Stomach (tissue), 9 donors: ENCODE measurements around the gene PPP1R3G. TPM values are rescaled to one million over a fixed set of nuclear protein-coding genes. Genes with fewer than 3 reads are reported as not detected.

ENCODE experiments used
- DNase-seq, 2 donors: peaks; one replicate each; pipeline versions ENCODE4 v3.0.0 to v3.0.0-alpha.2; 2013 to 2019
- H3K27ac ChIP-seq, 5 donors: fragments of 200-600 bp in 4 of 5; sonication (generic) in 4 of 5; one replicate each; pipeline ENCODE4 v1.5.1; 2013 to 2019; ENCODE audit warnings: mild to moderate bottlenecking in 1 of 5, moderate library complexity in 1 of 5
- H3K27me3 ChIP-seq, 3 donors: fragments of 200-600 bp; sonication (generic); one replicate each; pipeline ENCODE4 v1.5.1; 2017 to 2019; ENCODE audit warnings: mixed run types in 1 of 3
- H3K36me3 ChIP-seq, 4 donors: fragments of 200-600 bp; sonication (generic); 1 replicate in 3 of 4; 2 replicates in 1 of 4; pipeline ENCODE4 v1.5.1; 2016 to 2019
- H3K4me1 ChIP-seq, 4 donors: fragments of 200-600 bp; sonication (generic); one replicate each; pipeline ENCODE4 v1.5.1; 2016 to 2019
- H3K4me3 ChIP-seq, 4 donors: fragments of 200-600 bp; sonication (generic) in 3 of 4; one replicate each; pipeline ENCODE4 v1.5.1; 2016 to 2019; ENCODE audit warnings: mild to moderate bottlenecking in 1 of 4
- H3K9me3 ChIP-seq, 4 donors: fragments of 200-600 bp; sonication (generic); one replicate each; pipeline ENCODE4 v1.5.1; 2016 to 2019
- CTCF ChIP-seq, 7 experiments: fragments of 450-650 bp in 4 of 7; fragments of 200-600 bp in 3 of 7; sonication (generic) in 3 of 7; IDR thresholded peaks; one replicate each; pipeline ENCODE4 v1.5.1; 2016 to 2019; ENCODE audit warnings: antibody characterized with exemption in 7 of 7, control low read depth in 2 of 7, mild to moderate bottlenecking in 1 of 7
- EP300 ChIP-seq: sonication (generic); formaldehyde crosslinking; IDR thresholded peaks from one replicate; pipeline ENCODE4 v1.6.1; 2017; ENCODE audit warnings: antibody characterized with exemption
- POLR2A ChIP-seq, 4 donors: fragments of 450-650 bp; IDR thresholded peaks; one replicate each; pipeline ENCODE4 v1.6.1; 2016; ENCODE audit warnings: antibody characterized with exemption in 4 of 4, control low read depth in 2 of 4, mild to moderate bottlenecking in 1 of 4, moderate library complexity in 1 of 4
- POLR2AphosphoS5 ChIP-seq, 3 donors: sonication (generic); formaldehyde crosslinking; IDR thresholded peaks; one replicate each; pipeline ENCODE4 v1.6.1; 2016; ENCODE audit warnings: antibody characterized with exemption in 3 of 3
- WGBS, 5 donors: extraction: QIAGEN DNeasy Blood & Tissue Kit in 3 of 5; methylation state at CpG; one replicate each; pipeline versions ENCODE4 v1.1.5 to v1.1.7; 2013 to 2018; 5-methylcytosine and 5-hydroxymethylcytosine counted together
- intact Hi-C: fragments of 100-400 bp; cut with DNase I; formaldehyde crosslinking; loops from one replicate; pipeline ENCODE4 v1.15.1; 2023; ENCODE audit warnings: low total_unique reads
- polyA plus RNA-seq, 3 donors: library from polyadenylated mRNA; stranded (reverse); fragments of 200-250 nt; gene quantifications; one replicate each; pipeline ENCODE4 v1.2.3, GENCODE V29; 2013
- total RNA-seq, 5 donors: library from RNA; depleted of rRNA; stranded (reverse); fragments of >200 nt; gene quantifications; one replicate each; pipeline versions ENCODE4 v1.1.0 to v1.2.3, GENCODE V29; 2014 to 2016
- donor health status: healthy with polysubstance abuse.
- donor health status: Bipolar disorder and iron deficiency.
- donor health status: healthy.

PPP1R3G gene
- total and polyA plus RNA-seq, 8 donors = 0.12 to 1.3 (median 0.61) TPM; not detected in 2

- Histone ChIP-seq H3K27me3 (no peaks in the 10 kb centered on the region), H3K36me3 (no peaks in the 10 kb centered on the region), H3K4me1 (no peaks in the 10 kb centered on the region), H3K27ac (no peak overlapping the region), H3K4me3 (no peak overlapping the region), H3K9me3 (peaks cover 0 to 9% (median 3%) of the 10 kb centered on the region in 4 donors)
- intact Hi-C loops = no loop called here
- TF ChIP-seq EP300 (no peak), POLR2A (IDR thresholded peaks at IDR 0.05) (no peak), CTCF (IDR thresholded peaks at IDR 0.05) (no peak), POLR2AphosphoS5 (IDR thresholded peaks at IDR 0.05) (no peak)
- 94 to 96% (median 96%) methylated on average over 24 of the region's 24 CpGs for WGBS, 5 donors
- DNase-seq = no peak
Observed at GRCh38 chr6:5066456-5067093, 18.6 kb upstream of the PPP1R3G start.

- peaks cover 0 to 9% (median 3%) of the 10 kb centered on the region in 4 donors for H3K9me3 ChIP-seq
- no peak for DNase-seq
- H3K27ac ChIP-seq = no peak overlapping the region
- no peaks in the 10 kb centered on the region for H3K4me1 ChIP-seq
- H3K4me3 ChIP-seq = no peak overlapping the region
- intact Hi-C loops = no loop called here
- no peaks in the 10 kb centered on the region for H3K36me3 ChIP-seq
- 86 to 97% (median 94%) methylated on average over 3 of the region's 3 CpGs for WGBS, 5 donors
- H3K27me3 ChIP-seq = no peaks in the 10 kb centered on the region
- TF ChIP-seq CTCF (IDR thresholded peaks at IDR 0.05) = no peak
- TF ChIP-seq POLR2AphosphoS5 (IDR thresholded peaks at IDR 0.05) = no peak
- no peak for TF ChIP-seq POLR2A (IDR thresholded peaks at IDR 0.05)
- no peak for TF ChIP-seq EP300
Observed at GRCh38 chr6:5067305-5067704, 17.8 kb upstream of the PPP1R3G start.

GRCh38 chr6:5068153-5068751 is 16.9 kb upstream of the PPP1R3G start:
- TF ChIP-seq POLR2AphosphoS5 (IDR thresholded peaks at IDR 0.05) (no peak), POLR2A (IDR thresholded peaks at IDR 0.05) (no peak), CTCF (IDR thresholded peaks at IDR 0.05) (no peak)
- intact Hi-C loops = no loop called here
- Histone ChIP-seq H3K4me1 (no peaks in the 10 kb centered on the region), H3K9me3 (peaks cover 0 to 9% (median 3%) of the 10 kb centered on the region in 4 donors), H3K27ac (no peak overlapping the region), H3K36me3 (no peaks in the 10 kb centered on the region), H3K27me3 (no peaks in the 10 kb centered on the region), H3K4me3 (no peak overlapping the region)
- no peak for DNase-seq
- 73 to 84% (median 78%) methylated on average over 16 to 17 of the region's 17 CpGs for WGBS, 5 donors

GRCh38 chr6:5071216-5071615 is 13.9 kb upstream of the PPP1R3G start:
- H3K36me3 ChIP-seq = no peaks in the 10 kb centered on the region
- no peaks in the 10 kb centered on the region for H3K4me1 ChIP-seq
- no peak for TF ChIP-seq POLR2A (IDR thresholded peaks at IDR 0.05)
- H3K4me3 ChIP-seq = no peak overlapping the region
- WGBS, 5 donors = 30 to 76% (median 49%) methylated on average over 2 of the region's 2 CpGs
- no peak overlapping the region for H3K27ac ChIP-seq
- intact Hi-C loops = no loop called here
- peaks cover 0 to 9% (median 3%) of the 10 kb centered on the region in 4 donors for H3K9me3 ChIP-seq
- no peak for DNase-seq
- no peaks in the 10 kb centered on the region for H3K27me3 ChIP-seq

- H3K4me3 ChIP-seq = no peak overlapping the region
- 72 to 88% (median 82%) methylated on average over 7 of the region's 7 CpGs for WGBS, 5 donors
Observed at GRCh38 chr6:5072440-5072839, 12.7 kb upstream of the PPP1R3G start.

More at GRCh38 chr6:5072440-5072839, 12.7 kb upstream of the PPP1R3G start:
- Histone ChIP-seq H3K27ac (no peak overlapping the region), H3K4me1 (no peaks in the 10 kb centered on the region), H3K27me3 (no peaks in the 10 kb centered on the region), H3K36me3 (no peaks in the 10 kb centered on the region), H3K9me3 (peaks cover 0 to under 1% (median under 1%) of the 10 kb centered on the region in 4 donors)
- no peak for DNase-seq
- TF ChIP-seq POLR2A (IDR thresholded peaks at IDR 0.05) = no peak
- TF ChIP-seq CTCF (IDR thresholded peaks at IDR 0.05) = no peak
- TF ChIP-seq POLR2AphosphoS5 (IDR thresholded peaks at IDR 0.05) = no peak
- no peak for TF ChIP-seq EP300
- intact Hi-C loops = no loop called here
